ENCODE results near the gene ERBB2. TPM values are rescaled to one million over a fixed set of nuclear protein-coding genes. Genes with fewer than 3 reads are reported as not detected.
A peak's percentile ranks its signal among the peaks of the same experiment; 100 is the strongest.

ERBB2 gene
- total and polyA plus RNA-seq, 2 of the 13 experiments (the other 11 are each of a cell fraction or from before 2014, with no cell fraction given): 57.7 to 64.1 TPM

DNA sequence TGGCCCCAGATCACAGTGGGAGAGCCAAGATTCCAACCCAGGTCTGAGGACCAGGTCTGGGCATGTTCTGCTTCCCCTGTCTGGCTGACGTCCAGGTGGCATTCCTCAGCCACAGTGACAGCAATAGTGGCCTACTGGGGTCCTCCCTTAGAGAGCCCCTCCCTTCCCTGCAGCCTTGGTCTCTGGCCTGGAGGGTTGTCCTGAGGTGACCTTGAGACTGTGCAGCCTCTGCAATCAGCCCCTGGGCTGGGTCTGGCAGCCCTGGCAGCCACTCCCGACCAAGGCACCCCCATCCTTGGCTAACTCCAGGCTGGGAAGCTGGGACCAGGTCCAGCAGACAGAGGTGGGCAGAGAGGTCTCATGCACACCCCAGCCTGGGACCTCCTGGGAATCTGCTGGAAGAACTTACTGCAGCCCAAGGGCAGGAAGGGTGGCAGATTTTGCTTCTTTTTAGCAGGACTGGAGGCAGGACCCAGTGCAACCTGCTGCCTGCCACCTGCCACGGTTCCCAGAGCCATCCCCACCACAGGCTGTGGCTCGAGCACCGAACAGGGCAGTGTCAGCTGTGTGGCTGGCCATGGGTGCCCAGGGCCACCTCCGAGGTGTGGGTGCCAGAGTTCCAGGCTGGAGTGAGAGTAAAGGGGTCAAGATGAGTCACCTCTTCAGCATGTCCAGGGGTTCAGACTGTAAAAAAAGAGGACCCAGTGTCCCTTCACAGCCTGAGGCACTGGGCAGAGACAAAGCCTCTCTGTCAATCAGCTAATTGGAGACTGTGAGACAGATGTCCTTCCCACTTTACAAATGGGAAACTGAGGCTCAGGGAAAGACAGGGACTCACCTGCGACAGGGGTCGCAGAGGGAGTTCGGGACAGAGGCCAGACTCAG lies 50.5 kb downstream of the ERBB2 start (continued):
- TF ChIP-seq ZNF737 (CRISPR knock-in tag; IDR thresholded peaks at IDR 0.05; ENCODE audit: borderline replicate concordance) (no peak), NCOA1 (CRISPR knock-in tag; IDR thresholded peaks at IDR 0.05) (peak; percentile 67), ZNF558 (CRISPR knock-in tag; IDR thresholded peaks at IDR 0.05; ENCODE audit: borderline replicate concordance) (no peak), ZNF883 (CRISPR knock-in tag; IDR thresholded peaks at IDR 0.05; ENCODE audit: not compliant biosample characterization) (peak; percentile 90), RXRB (CRISPR knock-in tag; IDR thresholded peaks at IDR 0.05; ENCODE audit: borderline replicate concordance) (peak; percentile 99), CBX1 (IDR thresholded peaks at IDR 0.05; ENCODE audit: low read depth) (peak; percentile 7), ZBTB38 (CRISPR knock-in tag; IDR thresholded peaks at IDR 0.05) (peak; percentile 34; the same call in 1 of the 2 replicates), KLF9 (CRISPR knock-in tag; IDR thresholded peaks at IDR 0.05; ENCODE audit: low read depth) (no peak), KDM5B (CRISPR knock-in tag; IDR thresholded peaks at IDR 0.05; ENCODE audit: borderline replicate concordance) (peak; percentile 51; the same call in 1 of the 2 replicates), GTF3A (CRISPR knock-in tag; conservative IDR thresholded peaks at IDR 0.05) (0 out of 2 replicates have a peak, but pooled peaks have one; percentile 57), SNRNP70 (IDR thresholded peaks at IDR 0.05; ENCODE audit: low read depth, low read length) (no peak), ZNF775 (CRISPR knock-in tag; IDR thresholded peaks at IDR 0.05; ENCODE audit: borderline replicate concordance) (no peak), SMYD3 (CRISPR knock-in tag; IDR thresholded peaks at IDR 0.05) (no peak), CC2D1A (CRISPR knock-in tag; IDR thresholded peaks at IDR 0.05) (no peak), ZNF124 (CRISPR knock-in tag; IDR thresholded peaks at IDR 0.05) (no peak), CCAR2 (optimal IDR thresholded peaks at IDR 0.05; ENCODE audit: low read depth, low read length) (no peak)
- TF ChIP-seq, protein P1, sequence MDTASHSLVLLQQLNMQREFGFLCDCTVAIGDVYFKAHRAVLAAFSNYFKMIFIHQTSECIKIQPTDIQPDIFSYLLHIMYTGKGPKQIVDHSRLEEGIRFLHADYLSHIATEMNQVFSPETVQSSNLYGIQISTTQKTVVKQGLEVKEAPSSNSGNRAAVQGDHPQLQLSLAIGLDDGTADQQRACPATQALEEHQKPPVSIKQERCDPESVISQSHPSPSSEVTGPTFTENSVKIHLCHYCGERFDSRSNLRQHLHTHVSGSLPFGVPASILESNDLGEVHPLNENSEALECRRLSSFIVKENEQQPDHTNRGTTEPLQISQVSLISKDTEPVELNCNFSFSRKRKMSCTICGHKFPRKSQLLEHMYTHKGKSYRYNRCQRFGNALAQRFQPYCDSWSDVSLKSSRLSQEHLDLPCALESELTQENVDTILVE (CRISPR knock-in tag; IDR thresholded peaks at IDR 0.05): 0 out of 2 replicates have a peak, but pooled peaks have one; percentile 63
- TF ChIP-seq, protein P2, sequence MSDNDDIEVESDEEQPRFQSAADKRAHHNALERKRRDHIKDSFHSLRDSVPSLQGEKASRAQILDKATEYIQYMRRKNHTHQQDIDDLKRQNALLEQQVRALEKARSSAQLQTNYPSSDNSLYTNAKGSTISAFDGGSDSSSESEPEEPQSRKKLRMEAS (IDR thresholded peaks at IDR 0.05): peak; percentile 49; the same call in 1 of the 2 replicates
- TF ChIP-seq, protein P3, sequence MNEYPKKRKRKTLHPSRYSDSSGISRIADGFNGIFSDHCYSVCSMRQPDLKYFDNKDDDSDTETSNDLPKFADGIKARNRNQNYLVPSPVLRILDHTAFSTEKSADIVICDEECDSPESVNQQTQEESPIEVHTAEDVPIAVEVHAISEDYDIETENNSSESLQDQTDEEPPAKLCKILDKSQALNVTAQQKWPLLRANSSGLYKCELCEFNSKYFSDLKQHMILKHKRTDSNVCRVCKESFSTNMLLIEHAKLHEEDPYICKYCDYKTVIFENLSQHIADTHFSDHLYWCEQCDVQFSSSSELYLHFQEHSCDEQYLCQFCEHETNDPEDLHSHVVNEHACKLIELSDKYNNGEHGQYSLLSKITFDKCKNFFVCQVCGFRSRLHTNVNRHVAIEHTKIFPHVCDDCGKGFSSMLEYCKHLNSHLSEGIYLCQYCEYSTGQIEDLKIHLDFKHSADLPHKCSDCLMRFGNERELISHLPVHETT (CRISPR knock-in tag; conservative IDR thresholded peaks at IDR 0.05): 0 out of 2 replicates have a peak, but pooled peaks have one; percentile 34
- TF ChIP-seq, protein P4, sequence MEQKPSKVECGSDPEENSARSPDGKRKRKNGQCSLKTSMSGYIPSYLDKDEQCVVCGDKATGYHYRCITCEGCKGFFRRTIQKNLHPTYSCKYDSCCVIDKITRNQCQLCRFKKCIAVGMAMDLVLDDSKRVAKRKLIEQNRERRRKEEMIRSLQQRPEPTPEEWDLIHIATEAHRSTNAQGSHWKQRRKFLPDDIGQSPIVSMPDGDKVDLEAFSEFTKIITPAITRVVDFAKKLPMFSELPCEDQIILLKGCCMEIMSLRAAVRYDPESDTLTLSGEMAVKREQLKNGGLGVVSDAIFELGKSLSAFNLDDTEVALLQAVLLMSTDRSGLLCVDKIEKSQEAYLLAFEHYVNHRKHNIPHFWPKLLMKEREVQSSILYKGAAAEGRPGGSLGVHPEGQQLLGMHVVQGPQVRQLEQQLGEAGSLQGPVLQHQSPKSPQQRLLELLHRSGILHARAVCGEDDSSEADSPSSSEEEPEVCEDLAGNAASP (CRISPR knock-in tag; IDR thresholded peaks at IDR 0.05; ENCODE audit: borderline replicate concordance): peak; percentile 99
- TF ChIP-seq, protein P5, sequence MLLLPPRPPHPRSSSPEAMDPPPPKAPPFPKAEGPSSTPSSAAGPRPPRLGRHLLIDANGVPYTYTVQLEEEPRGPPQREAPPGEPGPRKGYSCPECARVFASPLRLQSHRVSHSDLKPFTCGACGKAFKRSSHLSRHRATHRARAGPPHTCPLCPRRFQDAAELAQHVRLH (CRISPR knock-in tag; IDR thresholded peaks at IDR 0.05; ENCODE audit: borderline replicate concordance, low read depth): no peak; the same call in 1 of the 2 replicates
- TF ChIP-seq, protein P6, sequence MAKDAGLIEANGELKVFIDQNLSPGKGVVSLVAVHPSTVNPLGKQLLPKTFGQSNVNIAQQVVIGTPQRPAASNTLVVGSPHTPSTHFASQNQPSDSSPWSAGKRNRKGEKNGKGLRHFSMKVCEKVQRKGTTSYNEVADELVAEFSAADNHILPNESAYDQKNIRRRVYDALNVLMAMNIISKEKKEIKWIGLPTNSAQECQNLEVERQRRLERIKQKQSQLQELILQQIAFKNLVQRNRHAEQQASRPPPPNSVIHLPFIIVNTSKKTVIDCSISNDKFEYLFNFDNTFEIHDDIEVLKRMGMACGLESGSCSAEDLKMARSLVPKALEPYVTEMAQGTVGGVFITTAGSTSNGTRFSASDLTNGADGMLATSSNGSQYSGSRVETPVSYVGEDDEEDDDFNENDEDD (CRISPR knock-in tag; IDR thresholded peaks at IDR 0.05; ENCODE audit: borderline replicate concordance): no peak
